GM21381 (cell line): ENCODE data around the gene PRPF4.
"Not testable (repeated sequence)": the region's sequence is repeated elsewhere in the genome, so short reads cannot be mapped to it uniquely, and the experiment has no call there.

Source experiments
- ATAC-seq: cut with Tn5 transposase; IDR thresholded peaks from one replicate; pipeline ENCODE4 v1.9.1; 2021; ENCODE audit warnings: mild to moderate bottlenecking, moderate library complexity; ENCODE audit not compliant: unreplicated experiment

The PRPF4 gene

GRCh38 chr9:113267911-113268566 lies 7.4 kb upstream of the PRPF4 start:
- ATAC-seq: no peak

GRCh38 chr9:113269355-113269754 lies 6.1 kb upstream of the PRPF4 start:
- ATAC-seq: no peak

- ATAC-seq: no peak
Observed at GRCh38 chr9:113269871-113270270, 5.6 kb upstream of the PRPF4 start.

GRCh38 chr9:113274474-113275156 lies 843 bp upstream of the PRPF4 start:
- peak; percentile 10 for ATAC-seq

GRCh38 chr9:113278840-113279239 lies 3.4 kb downstream of the PRPF4 start:
- ATAC-seq: no peak

- no peak for ATAC-seq
Observed at GRCh38 chr9:113281356-113281755, 5.9 kb downstream of the PRPF4 start.

- ATAC-seq: no peak
Observed at GRCh38 chr9:113289091-113289490, 13.6 kb downstream of the PRPF4 start.

- ATAC-seq: no peak
Observed at GRCh38 chr9:113290052-113290607, 14.7 kb downstream of the PRPF4 start.

- no peak for ATAC-seq
Observed at GRCh38 chr9:113293285-113293878, 17.9 kb downstream of the PRPF4 start.

- not testable (repeated sequence) for ATAC-seq
Observed at GRCh38 chr9:113296247-113296646, 20.8 kb downstream of the PRPF4 start.

GRCh38 chr9:113296796-113297558 lies 21.5 kb downstream of the PRPF4 start:
- no peak for ATAC-seq

GRCh38 chr9:113298311-113298710 lies 22.9 kb downstream of the PRPF4 start:
- ATAC-seq: no peak

- no peak for ATAC-seq
Observed at GRCh38 chr9:113298924-113299770, 23.7 kb downstream of the PRPF4 start.

GRCh38 chr9:113299800-113300292 lies 24.4 kb downstream of the PRPF4 start:
- ATAC-seq: no peak

GRCh38 chr9:113301548-113301947 lies 26.1 kb downstream of the PRPF4 start:
- no peak for ATAC-seq

GRCh38 chr9:113302792-113303418 lies 27.4 kb downstream of the PRPF4 start, which contains the start of gene RNF183:
Gene RNF183, minus strand, starts transcription at chr9:113303376. Its CDS starts 5,192 bp downstream, at chr9:113298184.
- ATAC-seq: no peak

GRCh38 chr9:113306566-113306965 lies 31.1 kb downstream of the PRPF4 start:
- no peak for ATAC-seq

GRCh38 chr9:113307396-113307975 lies 32.0 kb downstream of the PRPF4 start:
- ATAC-seq: no peak

- ATAC-seq: no peak
Observed at GRCh38 chr9:113309204-113309813, 33.9 kb downstream of the PRPF4 start.
